Lower lobe of right lung (tissue), 2 donors: ENCODE data around the gene SGPP1. TPM values are rescaled to one million over a fixed set of nuclear protein-coding genes. Genes with fewer than 3 reads are reported as not detected.
A peak's percentile ranks its signal among the peaks of the same experiment; 100 is the strongest.

Source experiments
- ATAC-seq, 2 donors: fragments of 200-7000 bp; cut with Tn5 transposase; one replicate each; pipeline ENCODE4 v1.9.1; 2020 to 2022; ENCODE audit warnings: mild to moderate bottlenecking in 2 of 2, moderate library complexity in 2 of 2
- DNase-seq: peaks from one replicate; pipeline ENCODE4 v3.0.0-alpha.2; 2020
- H3K27ac ChIP-seq: fragments of 200-600 bp; one replicate; pipeline ENCODE4 v1.8.0; 2022
- H3K27me3 ChIP-seq: fragments of 200-600 bp; one replicate; pipeline ENCODE4 v1.8.0; 2022; ENCODE audit warnings: low read depth
- H3K36me3 ChIP-seq: fragments of 200-600 bp; one replicate; pipeline ENCODE4 v1.8.0; 2022; ENCODE audit warnings: mild to moderate bottlenecking
- H3K4me1 ChIP-seq: fragments of 200-600 bp; one replicate; pipeline ENCODE4 v1.8.0; 2022
- H3K4me3 ChIP-seq: fragments of 200-600 bp; one replicate; pipeline ENCODE4 v1.8.0; 2022; ENCODE audit warnings: mild to moderate bottlenecking
- H3K9me3 ChIP-seq: fragments of 200-600 bp; one replicate; pipeline ENCODE4 v1.8.0; 2022
- CTCF ChIP-seq: fragments of 200-600 bp; IDR thresholded peaks from one replicate; pipeline ENCODE4 v1.8.0; 2022; ENCODE audit warnings: antibody characterized with exemption, mild to moderate bottlenecking
- intact Hi-C: fragments of 100-400 bp; cut with DNase I; formaldehyde crosslinking; loops from one replicate; pipeline ENCODE4 v1.11.0; 2022
- total RNA-seq: library from RNA; stranded (reverse); fragmentation: NEBNext Ultra II Directional; extraction: Animal tissue kit (Norgen Biotek cat#: 25700); gene quantifications from one replicate; pipeline ENCODE4 v1.2.1, GENCODE V29; 2021
- donor health status: DM: no; HTN: yes; CAD: no; lungs with severe emphysema.

SGPP1 gene
- total RNA-seq, 1 donor from 2014 or later, result 20.8 TPM

GRCh38 chr14:63725786-63726460 is 1.9 kb downstream of the SGPP1 start:
- no peak for TF ChIP-seq CTCF
- Histone ChIP-seq H3K27me3 (no peaks in the 10 kb centered on the region), H3K4me3 (peak overlapping the region; percentile 85), H3K36me3 (no peaks in the 10 kb centered on the region), H3K4me1 (peaks cover 22% of the 10 kb centered on the region), H3K27ac (no peak overlapping the region), H3K9me3 (no peaks in the 10 kb centered on the region)
- DNase-seq, result no peak
- intact Hi-C loops, result no loop called here
- ATAC-seq, result no peak

- H3K27me3 ChIP-seq, result no peaks in the 10 kb centered on the region
- DNase-seq (no peak), ATAC-seq (no peak)
- H3K4me1 ChIP-seq, result no peaks in the 10 kb centered on the region
- H3K36me3 ChIP-seq, result peaks cover 5% of the 10 kb centered on the region
- TF ChIP-seq CTCF, result no peak
- intact Hi-C loops, result no loop called here
- no peak overlapping the region for H3K27ac ChIP-seq
- H3K9me3 ChIP-seq, result peaks cover 22% of the 10 kb centered on the region
- H3K4me3 ChIP-seq, result no peak overlapping the region
Measured at GRCh38 chr14:63717702-63718101, 10.2 kb downstream of the SGPP1 start.

GRCh38 chr14:63715360-63715759 is 12.5 kb downstream of the SGPP1 start:
- peaks cover 22% of the 10 kb centered on the region for H3K9me3 ChIP-seq
- H3K27ac ChIP-seq, result no peak overlapping the region
- TF ChIP-seq CTCF, result no peak
- H3K4me3 ChIP-seq, result no peak overlapping the region
- intact Hi-C loops, result no loop called here
- ATAC-seq, result no peak
- DNase-seq, result no peak
- no peaks in the 10 kb centered on the region for H3K4me1 ChIP-seq
- peaks cover 3% of the 10 kb centered on the region for H3K36me3 ChIP-seq
- no peaks in the 10 kb centered on the region for H3K27me3 ChIP-seq

- TF ChIP-seq CTCF, result no peak
- intact Hi-C loops, result no loop called here
Measured at GRCh38 chr14:63713764-63714163, 14.1 kb downstream of the SGPP1 start.

GRCh38 chr14:63713058-63713457 is 14.8 kb downstream of the SGPP1 start:
- Histone ChIP-seq H3K36me3 (no peaks in the 10 kb centered on the region), H3K4me1 (no peaks in the 10 kb centered on the region), H3K4me3 (no peak overlapping the region), H3K9me3 (peaks cover 16% of the 10 kb centered on the region), H3K27me3 (no peaks in the 10 kb centered on the region), H3K27ac (no peak overlapping the region)
- DNase-seq, result no peak
- no peak for ATAC-seq
- no peak for TF ChIP-seq CTCF
- intact Hi-C loops, result no loop called here

More at GRCh38 chr14:63713764-63714163, 14.1 kb downstream of the SGPP1 start:
- H3K9me3 ChIP-seq, result peaks cover 22% of the 10 kb centered on the region
- no peak for DNase-seq
- H3K4me1 ChIP-seq, result no peaks in the 10 kb centered on the region
- no peak for ATAC-seq
- no peak overlapping the region for H3K27ac ChIP-seq
- H3K36me3 ChIP-seq, result no peaks in the 10 kb centered on the region
- H3K4me3 ChIP-seq, result no peak overlapping the region
- H3K27me3 ChIP-seq, result no peaks in the 10 kb centered on the region
